Stimulated activated CD8-positive, alpha-beta memory T cell treated with anti-CD3 and anti-CD28 coated beads, Interleukin-4, amount 100 ng/mL, for 24 hours (primary cell): Measurements from ENCODE around the gene CTU1.

Source experiments
- DNase-seq: peaks from one replicate; pipeline ENCODE4 v3.0.0-alpha.2; 2020; ENCODE audit warnings: low read depth

The CTU1 gene

GRCh38 chr19:51102991-51103390, 5.2 kb downstream of the CTU1 start:
- no peak for DNase-seq

GRCh38 chr19:51101171-51101865, 6.9 kb downstream of the CTU1 start:
- no peak for DNase-seq

- DNase-seq, result no peak
These were observed 7.6 kb downstream of the CTU1 start for GRCh38 chr19:51100601-51101000.

- no peak for DNase-seq
These were observed 9.2 kb downstream of the CTU1 start for GRCh38 chr19:51099047-51099382.

GRCh38 chr19:51098365-51099046, 9.7 kb downstream of the CTU1 start:
- peak; percentile 25 for DNase-seq

- no peak for DNase-seq
These were observed 10.4 kb downstream of the CTU1 start for GRCh38 chr19:51097796-51098195.

- DNase-seq, result peak; percentile 64
These were observed 11.0 kb downstream of the CTU1 start for GRCh38 chr19:51097166-51097738.

- no peak for DNase-seq
These were observed 11.6 kb downstream of the CTU1 start for GRCh38 chr19:51096473-51097165.

GRCh38 chr19:51094696-51095279, 13.4 kb downstream of the CTU1 start:
- DNase-seq, result no peak

GRCh38 chr19:51093510-51094345, 14.5 kb downstream of the CTU1 start:
- no peak for DNase-seq

GRCh38 chr19:51093101-51093500, 15.1 kb downstream of the CTU1 start:
- DNase-seq, result no peak

GRCh38 chr19:51091895-51092873, 16.0 kb downstream of the CTU1 start:
- no peak for DNase-seq

- no peak for DNase-seq
These were observed 17.1 kb downstream of the CTU1 start for GRCh38 chr19:51091126-51091525.

GRCh38 chr19:51090471-51090870, 17.7 kb downstream of the CTU1 start:
- no peak for DNase-seq

GRCh38 chr19:51089786-51090185, 18.4 kb downstream of the CTU1 start:
- no peak for DNase-seq

- DNase-seq, result no peak
These were observed 21.9 kb downstream of the CTU1 start for GRCh38 chr19:51086153-51086850.

GRCh38 chr19:51084505-51084904, 23.7 kb downstream of the CTU1 start:
- no peak for DNase-seq

- DNase-seq, result no peak
These were observed 24.4 kb downstream of the CTU1 start for GRCh38 chr19:51083783-51084182.

- no peak for DNase-seq
These were observed 25.0 kb downstream of the CTU1 start for GRCh38 chr19:51083181-51083580.

- DNase-seq, result no peak
These were observed 25.6 kb downstream of the CTU1 start, which contains the start of gene KLK14 for GRCh38 chr19:51082611-51083010. TSS of gene KLK14 (minus strand) at chr19:51082887. CDS start at chr19:51082614, 273 bp downstream.
